Tibial nerve (tissue), 4 donors: ENCODE data around the gene NMNAT1. TPM values are rescaled to one million over a fixed set of nuclear protein-coding genes. Genes with fewer than 3 reads are reported as not detected.
A peak's percentile ranks its signal among the peaks of the same experiment; 100 is the strongest.

Experiments used
- DNase-seq, 2 donors: peaks; one replicate each; pipeline ENCODE4 v3.0.0-alpha.2; 2019; ENCODE audit warnings: low spot score in 2 of 2
- H3K27ac ChIP-seq, 4 donors: fragments of 200-600 bp; sonication (generic) in 3 of 4; one replicate each; pipeline ENCODE4 v1.5.1; 2017 to 2019; ENCODE audit warnings: mild to moderate bottlenecking in 1 of 4
- H3K27me3 ChIP-seq, 2 donors: fragments of 200-600 bp; sonication (generic) in 1 of 2; one replicate each; pipeline versions ENCODE4 v1.5.1 to v1.6.0; 2017 to 2019
- H3K36me3 ChIP-seq, 3 donors: fragments of 200-600 bp; sonication (generic); one replicate each; pipeline ENCODE4 v1.5.1; 2018 to 2019
- H3K4me1 ChIP-seq, 4 donors: fragments of 200-600 bp; sonication (generic) in 3 of 4; one replicate each; pipeline ENCODE4 v1.5.1; 2017 to 2019
- H3K4me3 ChIP-seq, 4 donors: fragments of 200-600 bp; sonication (generic) in 3 of 4; one replicate each; pipeline ENCODE4 v1.5.1; 2017 to 2019; ENCODE audit warnings: mild to moderate bottlenecking in 1 of 4, moderate library complexity in 1 of 4
- H3K9me3 ChIP-seq, 4 donors: fragments of 200-600 bp; sonication (generic) in 3 of 4; one replicate each; pipeline ENCODE4 v1.5.1; 2017 to 2019
- CTCF ChIP-seq, 5 experiments: fragments of 200-600 bp in 3 of 5; fragments of 450-650 bp in 2 of 5; sonication (generic) in 3 of 5; IDR thresholded peaks; one replicate each; pipeline ENCODE4 v1.5.1; 2016 to 2019; ENCODE audit warnings: antibody characterized with exemption in 5 of 5, mild to moderate bottlenecking in 3 of 5, moderate library complexity in 2 of 5
- EP300 ChIP-seq, 2 donors: sonication (generic); formaldehyde crosslinking; IDR thresholded peaks; one replicate each; pipeline ENCODE4 v1.6.1; 2017; ENCODE audit warnings: antibody characterized with exemption in 2 of 2, mild to moderate bottlenecking in 1 of 2
- POLR2A ChIP-seq, 2 donors: fragments of 450-650 bp; IDR thresholded peaks; one replicate each; pipeline ENCODE4 v1.6.1; 2017; ENCODE audit warnings: antibody characterized with exemption in 2 of 2, mild to moderate bottlenecking in 2 of 2, moderate library complexity in 2 of 2
- WGBS, 2 donors: methylation state at CpG; one replicate each; pipeline ENCODE4 v1.1.5; 2018; 5-methylcytosine and 5-hydroxymethylcytosine counted together
- total RNA-seq, 4 donors: library from RNA; depleted of rRNA; stranded (reverse); fragments of >200 nt; gene quantifications; one replicate each; pipeline ENCODE4 v1.1.0, GENCODE V29; 2016

NMNAT1 gene
- total RNA-seq, 4 donors from 2014 or later, result 3.8 to 6.0 (median 4.6) TPM

GRCh38 chr1:9907441-9907840, 35.8 kb upstream of the NMNAT1 start:
- TF ChIP-seq EP300 (IDR thresholded peaks at IDR 0.05) (no peak), CTCF (IDR thresholded peaks at IDR 0.05) (no peak), POLR2A (IDR thresholded peaks at IDR 0.05) (no peak)
- 60 to 76% methylated on average over 5 of the region's 5 CpGs for WGBS, 2 donors

GRCh38 chr1:9908871-9909233, 34.4 kb upstream of the NMNAT1 start:
- no peak for DNase-seq
- H3K4me1 ChIP-seq, result peaks cover 0 to 21% (median 15%) of the 10 kb centered on the region in 4 donors
- H3K9me3 ChIP-seq, result no peaks in the 10 kb centered on the region
- peak overlapping the region in 3 of 4 donors; percentile 73 to 81 (median 76) for H3K4me3 ChIP-seq
- WGBS, 2 donors, result 67% methylated on average over 4 of the region's 4 CpGs
- no peak for TF ChIP-seq EP300 (IDR thresholded peaks at IDR 0.05)
- no peak for TF ChIP-seq CTCF (IDR thresholded peaks at IDR 0.05)
- no peak for TF ChIP-seq POLR2A (IDR thresholded peaks at IDR 0.05)
- H3K27ac ChIP-seq, result peak overlapping the region in 2 of 4 donors; percentile 80 to 85
- no peaks in the 10 kb centered on the region for H3K27me3 ChIP-seq
- no peaks in the 10 kb centered on the region for H3K36me3 ChIP-seq

More at GRCh38 chr1:9907441-9907840, 35.8 kb upstream of the NMNAT1 start:
- no peaks in the 10 kb centered on the region for H3K27me3 ChIP-seq
- no peaks in the 10 kb centered on the region for H3K36me3 ChIP-seq
- no peaks in the 10 kb centered on the region for H3K9me3 ChIP-seq
- no peak for DNase-seq
- peaks cover 0 to 21% (median 15%) of the 10 kb centered on the region in 4 donors for H3K4me1 ChIP-seq
- H3K27ac ChIP-seq, result no peak overlapping the region
- no peak overlapping the region for H3K4me3 ChIP-seq

GRCh38 chr1:9909234-9910046, 33.8 kb upstream of the NMNAT1 start:
- 1% methylated on average over 29 to 42 of the region's 47 CpGs for WGBS, 2 donors
- peak overlapping the region in 3 of 4 donors; percentile 72 to 85 (median 80) for H3K27ac ChIP-seq

GRCh38 chr1:9910076-9910422, 33.2 kb upstream of the NMNAT1 start, which contains the start of gene CTNNBIP1:
Gene CTNNBIP1 (minus strand): TSS chr1:9910269. CDS start chr1:9872064, 38,205 bp downstream.
- peaks cover 0 to 21% (median 15%) of the 10 kb centered on the region in 4 donors for H3K4me1 ChIP-seq
- H3K27ac ChIP-seq, result peak within 1 kb of the TSS; percentile 76 to 98 (median 92)
- no peaks in the 10 kb centered on the region for H3K27me3 ChIP-seq
- peak within 1 kb of the TSS; percentile 41 to 81 (median 74) for H3K4me3 ChIP-seq
- H3K36me3 ChIP-seq, result no peaks in the 10 kb centered on the region
- 1% methylated on average over 22 of the region's 55 CpGs; no CpG with 5 or more reads in 1 of the 2 donors for WGBS, 2 donors
- no peak for DNase-seq
- TF ChIP-seq EP300 (IDR thresholded peaks at IDR 0.05), result no peak
- peak in 1 of 5 experiments; percentile 3 for TF ChIP-seq CTCF (IDR thresholded peaks at IDR 0.05)
- TF ChIP-seq POLR2A (IDR thresholded peaks at IDR 0.05), result peak in 1 of 2 donors; percentile 33
- H3K9me3 ChIP-seq, result no peaks in the 10 kb centered on the region

More at GRCh38 chr1:9909234-9910046, 33.8 kb upstream of the NMNAT1 start:
- TF ChIP-seq CTCF (IDR thresholded peaks at IDR 0.05) (peak in 1 of 5 experiments; percentile 9), POLR2A (IDR thresholded peaks at IDR 0.05) (no peak)
- Histone ChIP-seq H3K4me3 (peak overlapping the region; percentile 38 to 81 (median 74)), H3K27me3 (no peaks in the 10 kb centered on the region), H3K4me1 (peaks cover 0 to 21% (median 15%) of the 10 kb centered on the region in 4 donors), H3K36me3 (no peaks in the 10 kb centered on the region), H3K9me3 (no peaks in the 10 kb centered on the region)
- DNase-seq, result no peak
